ENCODE results near the gene CACNG4.

DNA sequence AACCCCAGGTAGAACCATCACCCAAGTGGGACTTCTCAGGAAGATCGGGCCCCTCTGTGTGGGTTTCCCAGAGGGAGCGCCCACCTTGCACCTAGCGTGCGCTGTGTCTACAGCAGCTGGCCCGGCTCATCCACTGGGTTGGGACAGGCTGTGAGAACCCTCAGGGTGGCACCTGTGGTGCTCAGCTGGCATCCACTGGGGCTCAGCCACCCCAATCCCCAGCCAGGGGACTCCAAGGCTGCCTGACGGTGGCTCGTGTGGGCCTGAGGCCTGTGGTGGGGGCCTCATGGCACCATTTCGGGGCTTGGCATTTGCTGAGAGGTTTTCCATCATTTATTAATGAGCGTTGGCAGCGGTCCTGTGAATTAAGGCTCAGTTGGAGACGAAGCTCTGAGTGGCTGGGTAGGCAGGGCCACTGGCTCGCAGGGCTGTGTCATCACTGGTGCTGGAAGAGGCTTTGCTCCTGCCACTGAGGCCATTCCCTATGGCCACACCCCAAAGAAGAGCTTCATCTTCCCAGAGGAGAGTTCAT is 28.5 kb downstream of the CACNG4 start:
- TF ChIP-seq, protein P1, sequence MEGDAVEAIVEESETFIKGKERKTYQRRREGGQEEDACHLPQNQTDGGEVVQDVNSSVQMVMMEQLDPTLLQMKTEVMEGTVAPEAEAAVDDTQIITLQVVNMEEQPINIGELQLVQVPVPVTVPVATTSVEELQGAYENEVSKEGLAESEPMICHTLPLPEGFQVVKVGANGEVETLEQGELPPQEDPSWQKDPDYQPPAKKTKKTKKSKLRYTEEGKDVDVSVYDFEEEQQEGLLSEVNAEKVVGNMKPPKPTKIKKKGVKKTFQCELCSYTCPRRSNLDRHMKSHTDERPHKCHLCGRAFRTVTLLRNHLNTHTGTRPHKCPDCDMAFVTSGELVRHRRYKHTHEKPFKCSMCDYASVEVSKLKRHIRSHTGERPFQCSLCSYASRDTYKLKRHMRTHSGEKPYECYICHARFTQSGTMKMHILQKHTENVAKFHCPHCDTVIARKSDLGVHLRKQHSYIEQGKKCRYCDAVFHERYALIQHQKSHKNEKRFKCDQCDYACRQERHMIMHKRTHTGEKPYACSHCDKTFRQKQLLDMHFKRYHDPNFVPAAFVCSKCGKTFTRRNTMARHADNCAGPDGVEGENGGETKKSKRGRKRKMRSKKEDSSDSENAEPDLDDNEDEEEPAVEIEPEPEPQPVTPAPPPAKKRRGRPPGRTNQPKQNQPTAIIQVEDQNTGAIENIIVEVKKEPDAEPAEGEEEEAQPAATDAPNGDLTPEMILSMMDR (IDR thresholded peaks at IDR 0.05) = no peak
- TF ChIP-seq POLR2A (IDR thresholded peaks at IDR 0.05) = no peak
